NCI-H226 (cell line): ENCODE results near the gene APBB1.

Experiments used
- DNase-seq: peaks from one replicate; pipeline ENCODE4 v3.0.0-alpha.2; 2015

The APBB1 gene

GRCh38 chr11:6350043-6350442 lies 68.9 kb downstream of the APBB1 start:
- DNase-seq, result no peak

GRCh38 chr11:6345366-6345765 lies 73.5 kb downstream of the APBB1 start:
- DNase-seq, result no peak
